Measurements from ENCODE around the gene ONECUT2. TPM values are rescaled to one million over a fixed set of nuclear protein-coding genes. Genes with fewer than 3 reads are reported as not detected.

Gene ONECUT2
- total RNA-seq, 1 donor from 2014 or later = 0.06 TPM

GRCh38 chr18:57446322-57446721 lies 11.1 kb downstream of the ONECUT2 start:
- no peak overlapping the region for H3K4me3 Mint-ChIP-seq
- no peak overlapping the region for H3K9ac ChIP-seq
- H3K27me3 Mint-ChIP-seq (ENCODE audit: insufficient read depth, low read depth) = peaks cover 45% of the 10 kb centered on the region
- H3K4me1 ChIP-seq = peaks cover 42% of the 10 kb centered on the region
- peak; percentile 75 for DNase-seq (ENCODE audit: low spot score)
- H3K79me2 ChIP-seq (ENCODE audit: low read depth) = no peaks in the 10 kb centered on the region
- no peaks in the 10 kb centered on the region for H3K9me3 ChIP-seq (ENCODE audit: low read depth)
- H3K4me2 ChIP-seq = peak overlapping the region; percentile 67
- no peak overlapping the region for H2AFZ ChIP-seq (replicated peaks)
- no peaks in the 10 kb centered on the region for H3K36me3 Mint-ChIP-seq
- H3K27me3 ChIP-seq = peaks cover 50% of the 10 kb centered on the region
- H3K27ac Mint-ChIP-seq = no peak overlapping the region
- H3K4me3 ChIP-seq = peak overlapping the region; percentile 17
- peak; percentile 71 for TF ChIP-seq CTCF (IDR thresholded peaks at IDR 0.05)
- no peak for TF ChIP-seq EZH2 (IDR thresholded peaks at IDR 0.05)
- H4K20me1 ChIP-seq (ENCODE audit: low read depth) = peaks cover 54% of the 10 kb centered on the region
- H3K27ac ChIP-seq = no peak overlapping the region
- no peaks in the 10 kb centered on the region for H3K36me3 ChIP-seq
- no peaks in the 10 kb centered on the region for H3K9me3 Mint-ChIP-seq
- peaks cover 17% of the 10 kb centered on the region for H3K4me1 Mint-ChIP-seq
- H3F3A ChIP-seq (ENCODE audit: low read depth) = peaks cover 39% of the 10 kb centered on the region

DNA sequence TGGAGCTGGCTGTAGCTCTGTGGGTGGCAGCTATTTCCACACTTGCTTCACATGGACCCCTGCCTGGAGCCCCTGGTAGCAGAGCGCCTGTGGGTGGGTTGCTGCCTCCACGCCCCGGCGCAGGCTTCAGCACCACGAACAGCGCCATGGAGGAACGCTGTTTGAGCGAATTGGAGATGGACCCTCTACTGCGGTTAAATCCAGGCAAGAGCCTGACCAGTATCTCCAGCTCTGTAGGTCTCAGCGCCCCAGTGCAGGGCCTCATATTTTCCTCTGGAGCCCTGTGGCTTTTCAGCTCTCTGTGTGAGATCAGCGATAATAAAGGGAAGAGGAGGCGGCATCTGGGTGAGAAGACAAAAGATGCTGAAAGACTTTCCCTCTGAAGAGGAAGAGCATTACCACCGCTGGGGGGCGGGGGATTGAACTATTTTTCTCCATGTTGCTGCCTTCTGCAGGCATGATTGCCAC lies 12.0 kb downstream of the ONECUT2 start:
- Mint-ChIP-seq H3K4me3 (no peak overlapping the region), H3K27ac (no peak overlapping the region), H3K9me3 (no peaks in the 10 kb centered on the region), H3K36me3 (no peaks in the 10 kb centered on the region), H3K4me1 (peaks cover 14% of the 10 kb centered on the region), H3K27me3 (ENCODE audit: insufficient read depth, low read depth) (peaks cover 38% of the 10 kb centered on the region)
- H3K4me2 ChIP-seq = peak overlapping the region; percentile 44
- no peaks in the 10 kb centered on the region for H3K9me3 ChIP-seq (ENCODE audit: low read depth)
- no peak overlapping the region for H3K27ac ChIP-seq
- no peak overlapping the region for H3K9ac ChIP-seq
- no peak for TF ChIP-seq EZH2phosphoT487 (IDR thresholded peaks at IDR 0.05)
- peak; percentile 61 for TF ChIP-seq EZH2 (IDR thresholded peaks at IDR 0.05)
- TF ChIP-seq CTCF (IDR thresholded peaks at IDR 0.05) = peak; percentile 58
- H3K4me1 ChIP-seq = peaks cover 36% of the 10 kb centered on the region
- peaks cover 42% of the 10 kb centered on the region for H3K27me3 ChIP-seq
- peaks cover 46% of the 10 kb centered on the region for H4K20me1 ChIP-seq (ENCODE audit: low read depth)
- H2AFZ ChIP-seq (replicated peaks) = no peak overlapping the region
- peaks cover 39% of the 10 kb centered on the region for H3F3A ChIP-seq (ENCODE audit: low read depth)
- H3K4me3 ChIP-seq = peak overlapping the region; percentile 8
- no peaks in the 10 kb centered on the region for H3K79me2 ChIP-seq (ENCODE audit: low read depth)
- H3K36me3 ChIP-seq = no peaks in the 10 kb centered on the region
- DNase-seq (ENCODE audit: low spot score) = peak; percentile 92

DNA sequence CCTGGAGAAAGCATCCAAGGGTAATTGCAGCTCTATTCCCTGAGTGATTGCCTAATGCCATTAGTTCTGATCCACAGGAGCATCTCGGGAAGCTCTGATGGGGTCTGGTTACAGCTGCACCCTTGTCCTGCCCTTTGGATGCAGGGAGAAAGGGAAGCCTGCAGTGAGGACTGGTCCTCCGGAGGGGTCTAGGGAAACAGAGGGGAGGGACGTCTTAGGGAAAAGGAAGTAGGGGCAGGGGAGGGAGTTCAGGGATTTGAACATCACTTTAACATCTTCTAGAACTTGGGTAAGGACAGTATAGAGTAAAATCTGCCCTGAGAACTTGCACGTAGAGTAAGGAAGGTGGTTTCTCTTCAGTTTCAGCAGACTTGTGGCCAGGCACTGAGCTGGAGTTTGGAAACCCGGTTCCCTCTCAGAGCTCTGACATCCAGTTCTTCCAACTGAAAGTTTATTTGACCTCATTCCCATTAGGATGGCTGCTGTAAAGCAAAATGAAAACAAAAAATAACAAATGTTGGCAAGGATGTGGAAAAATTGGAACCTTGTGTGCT lies 20.5 kb downstream of the ONECUT2 start:
- Histone ChIP-seq H3K9me3 (ENCODE audit: low read depth) (no peaks in the 10 kb centered on the region), H3K4me2 (no peak overlapping the region), H3K9ac (no peak overlapping the region), H3K79me2 (ENCODE audit: low read depth) (no peaks in the 10 kb centered on the region), H3K27me3 (no peaks in the 10 kb centered on the region), H3K4me3 (no peak overlapping the region), H3K27ac (no peak overlapping the region), H4K20me1 (ENCODE audit: low read depth) (no peaks in the 10 kb centered on the region), H3K36me3 (no peaks in the 10 kb centered on the region), H3K4me1 (no peaks in the 10 kb centered on the region), H2AFZ (replicated peaks) (no peak overlapping the region), H3F3A (ENCODE audit: low read depth) (no peaks in the 10 kb centered on the region)
- Mint-ChIP-seq H3K27ac (no peak overlapping the region), H3K9me3 (no peaks in the 10 kb centered on the region), H3K27me3 (ENCODE audit: insufficient read depth, low read depth) (peaks cover 5% of the 10 kb centered on the region), H3K4me1 (no peaks in the 10 kb centered on the region), H3K36me3 (no peaks in the 10 kb centered on the region), H3K4me3 (no peak overlapping the region)
- TF ChIP-seq EZH2phosphoT487 (IDR thresholded peaks at IDR 0.05) (no peak), EZH2 (IDR thresholded peaks at IDR 0.05) (no peak), CTCF (IDR thresholded peaks at IDR 0.05) (no peak)
- no peak for DNase-seq (ENCODE audit: low spot score)

All from neural progenitor cell (in vitro differentiated cells).